Esophagus muscularis mucosa (tissue), 4 donors: ENCODE results near the gene CENPP. TPM values are rescaled to one million over a fixed set of nuclear protein-coding genes. Genes with fewer than 3 reads are reported as not detected.

Experiments used
- DNase-seq: peaks from one replicate; pipeline ENCODE4 v3.0.0-alpha.2; 2017; ENCODE audit errors: extremely low spot score
- H3K27ac ChIP-seq, 4 donors: fragments of 200-600 bp; sonication (generic); replicated peaks in 1 of 4; 1 replicate in 3 of 4; 2 replicates in 1 of 4; pipeline ENCODE4 v1.5.1; 2016 to 2019; ENCODE audit warnings: mild to moderate bottlenecking in 1 of 4
- H3K27me3 ChIP-seq, 4 donors: fragments of 200-600 bp; sonication (generic); one replicate each; pipeline versions ENCODE4 v1.5.1 to v1.6.0; 2016 to 2019
- H3K36me3 ChIP-seq, 4 donors: fragments of 200-600 bp; sonication (generic); one replicate each; pipeline ENCODE4 v1.5.1; 2016 to 2019
- H3K4me1 ChIP-seq, 4 donors: fragments of 200-600 bp; sonication (generic); one replicate each; pipeline ENCODE4 v1.5.1; 2016 to 2019
- H3K4me3 ChIP-seq, 4 donors: fragments of 200-600 bp; sonication (generic); 1 replicate in 2 of 4; 2 replicates in 2 of 4; pipeline ENCODE4 v1.5.1; 2016 to 2019; ENCODE audit warnings: mild to moderate bottlenecking in 4 of 4, moderate library complexity in 1 of 4
- H3K9me3 ChIP-seq, 4 donors: fragments of 200-600 bp; sonication (generic); 1 replicate in 3 of 4; 2 replicates in 1 of 4; pipeline ENCODE4 v1.5.1; 2016 to 2019
- CTCF ChIP-seq, 3 experiments: fragments of 200-600 bp in 2 of 3; fragments of 450-650 bp in 1 of 3; sonication (generic) in 2 of 3; IDR thresholded peaks; one replicate each; pipeline ENCODE4 v1.5.1; 2017 to 2019; ENCODE audit warnings: antibody characterized with exemption in 3 of 3, mild to moderate bottlenecking in 2 of 3, moderate library complexity in 1 of 3
- EP300 ChIP-seq: sonication (generic); formaldehyde crosslinking; IDR thresholded peaks from one replicate; pipeline ENCODE4 v1.6.1; 2017; ENCODE audit warnings: antibody characterized with exemption
- POLR2A ChIP-seq: fragments of 450-650 bp; IDR thresholded peaks from one replicate; pipeline ENCODE4 v1.6.1; 2017; ENCODE audit warnings: antibody characterized with exemption, moderate library complexity, mild to moderate bottlenecking, low read depth
- POLR2AphosphoS5 ChIP-seq, 2 donors: sonication (generic); formaldehyde crosslinking; IDR thresholded peaks; one replicate each; pipeline ENCODE4 v1.6.1; 2017; ENCODE audit warnings: antibody characterized with exemption in 2 of 2
- WGBS: methylation state at CpG from one replicate; pipeline ENCODE4 v1.1.5; 2018; 5-methylcytosine and 5-hydroxymethylcytosine counted together
- intact Hi-C: fragments of 100-400 bp; cut with DNase I; formaldehyde crosslinking; loops from one replicate; pipeline ENCODE4 v1.15.1; 2023
- total RNA-seq, 4 donors: library from RNA; depleted of rRNA; stranded (reverse); fragments of >200 nt; gene quantifications; one replicate each; pipeline versions ENCODE4 v1.1.0 to v1.2.1, GENCODE V29; 2016

Gene CENPP
- total RNA-seq, 4 donors from 2014 or later, result 1.0 to 5.8 (median 2.0) TPM

GRCh38 chr9:92380603-92381002 lies 54.9 kb downstream of the CENPP start:
- 93% methylated on average over 2 of the region's 2 CpGs for WGBS
- no peak overlapping the region for H3K27ac ChIP-seq
- intact Hi-C loops, result no loop called here
- no peaks in the 10 kb centered on the region for H3K36me3 ChIP-seq
- no peaks in the 10 kb centered on the region for H3K9me3 ChIP-seq
- no peak overlapping the region for H3K4me3 ChIP-seq
- no peak for DNase-seq
- H3K4me1 ChIP-seq, result peaks cover 0 to 16% (median 11%) of the 10 kb centered on the region in 4 donors
- H3K27me3 ChIP-seq, result no peaks in the 10 kb centered on the region
- TF ChIP-seq CTCF (IDR thresholded peaks at IDR 0.05) (no peak), POLR2AphosphoS5 (IDR thresholded peaks at IDR 0.05) (no peak), EP300 (no peak), POLR2A (no peak)

- H3K4me3 ChIP-seq, result no peak overlapping the region
- TF ChIP-seq POLR2AphosphoS5 (IDR thresholded peaks at IDR 0.05) (no peak), POLR2A (no peak)
- DNase-seq, result no peak
- no peaks in the 10 kb centered on the region for H3K36me3 ChIP-seq
- WGBS, result 91% methylated on average over 2 of the region's 2 CpGs
- no peaks in the 10 kb centered on the region for H3K9me3 ChIP-seq
- intact Hi-C loops, result no loop called here
- no peak overlapping the region for H3K27ac ChIP-seq
- no peaks in the 10 kb centered on the region for H3K27me3 ChIP-seq
- peaks cover 0 to 16% (median 11%) of the 10 kb centered on the region in 4 donors for H3K4me1 ChIP-seq
Observed at GRCh38 chr9:92381775-92382174, 56.0 kb downstream of the CENPP start.

DNA sequence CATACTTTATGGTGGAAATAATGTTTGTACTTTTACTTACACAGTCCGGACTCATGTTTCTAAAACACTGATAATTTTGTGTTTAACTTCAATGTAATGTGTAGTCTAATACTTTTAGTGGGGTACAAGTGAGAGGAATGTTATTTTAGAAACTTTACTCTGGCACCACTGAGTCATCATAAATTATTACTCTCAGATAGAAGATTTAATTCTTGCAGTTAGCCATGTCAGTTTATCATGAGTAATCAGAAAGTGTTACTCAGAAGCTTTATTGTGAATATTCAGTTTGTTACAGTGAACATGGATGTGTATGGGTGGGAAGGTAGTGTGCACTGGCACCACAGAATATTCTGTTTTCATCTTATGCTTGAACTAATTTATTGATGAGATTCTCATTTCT lies 58.6 kb downstream of the CENPP start:
- intact Hi-C loops, result no loop called here
- H3K4me3 ChIP-seq, result no peak overlapping the region
- H3K36me3 ChIP-seq, result peaks cover 0 to 5% (median 0%) of the 10 kb centered on the region in 4 donors
- TF ChIP-seq POLR2A (no peak), POLR2AphosphoS5 (IDR thresholded peaks at IDR 0.05) (no peak), EP300 (no peak), CTCF (IDR thresholded peaks at IDR 0.05) (no peak)
- no peaks in the 10 kb centered on the region for H3K27me3 ChIP-seq
- no peaks in the 10 kb centered on the region for H3K9me3 ChIP-seq
- 52% methylated on average over 1 of the region's 1 CpG for WGBS
- peaks cover 0 to 16% (median 11%) of the 10 kb centered on the region in 4 donors for H3K4me1 ChIP-seq
- peak overlapping the region in 3 of 4 donors; percentile 23 to 50 (median 33) for H3K27ac ChIP-seq
- DNase-seq, result no peak

- no peak for TF ChIP-seq POLR2AphosphoS5 (IDR thresholded peaks at IDR 0.05)
- no peak for TF ChIP-seq POLR2A
- TF ChIP-seq EP300, result no peak
- TF ChIP-seq CTCF (IDR thresholded peaks at IDR 0.05), result no peak
- Histone ChIP-seq H3K27ac (peak overlapping the region in 3 of 4 donors; percentile 23 to 50 (median 33)), H3K27me3 (no peaks in the 10 kb centered on the region), H3K4me1 (peaks cover 0 to 16% (median 11%) of the 10 kb centered on the region in 4 donors), H3K4me3 (no peak overlapping the region), H3K9me3 (no peaks in the 10 kb centered on the region), H3K36me3 (peaks cover 0 to 5% (median 0%) of the 10 kb centered on the region in 4 donors)
- DNase-seq, result no peak
- WGBS, result 43% methylated on average over 3 of the region's 3 CpGs
- intact Hi-C loops, result no loop called here
Observed at GRCh38 chr9:92385001-92385400, 59.2 kb downstream of the CENPP start.

DNA sequence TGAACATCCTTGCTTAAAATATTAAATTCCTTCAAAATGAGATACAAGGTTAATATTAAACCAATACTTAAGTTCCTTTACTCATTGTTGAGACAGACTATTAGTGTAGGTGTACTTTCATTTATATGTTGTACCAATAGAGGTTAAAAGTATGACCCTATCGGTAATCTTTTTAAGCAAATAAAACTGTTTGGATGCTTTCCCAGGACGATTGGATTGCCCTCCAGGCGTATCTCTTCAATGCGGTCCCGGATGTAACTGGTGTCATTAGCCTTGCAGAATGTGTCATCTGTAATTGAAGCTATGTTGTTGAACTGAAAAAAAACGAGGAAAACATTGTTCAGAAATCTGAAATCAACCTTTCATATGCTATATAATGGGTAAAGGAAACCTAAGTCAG lies 59.7 kb downstream of the CENPP start:
- 69% methylated on average over 6 of the region's 6 CpGs for WGBS
- intact Hi-C loops, result no loop called here

GRCh38 chr9:92385953-92386352 lies 60.2 kb downstream of the CENPP start:
- 79% methylated on average over 4 of the region's 4 CpGs for WGBS
- Histone ChIP-seq H3K4me3 (no peak overlapping the region), H3K4me1 (peaks cover 0 to 16% (median 11%) of the 10 kb centered on the region in 4 donors), H3K27me3 (no peaks in the 10 kb centered on the region), H3K36me3 (peaks cover 0 to 5% (median 0%) of the 10 kb centered on the region in 4 donors), H3K9me3 (no peaks in the 10 kb centered on the region), H3K27ac (peak overlapping the region in 2 of 4 donors; percentile 5 to 33)
- intact Hi-C loops, result no loop called here
- no peak for DNase-seq
- TF ChIP-seq EP300, result no peak
- no peak for TF ChIP-seq CTCF (IDR thresholded peaks at IDR 0.05)
- no peak for TF ChIP-seq POLR2A
- TF ChIP-seq POLR2AphosphoS5 (IDR thresholded peaks at IDR 0.05), result no peak

More for the DNA sequence above, 59.7 kb downstream of the CENPP start:
- H3K4me3 ChIP-seq, result no peak overlapping the region
- H3K27ac ChIP-seq, result peak overlapping the region in 3 of 4 donors; percentile 5 to 50 (median 33)
- H3K4me1 ChIP-seq, result peaks cover 0 to 16% (median 11%) of the 10 kb centered on the region in 4 donors
- H3K36me3 ChIP-seq, result peaks cover 0 to 5% (median 0%) of the 10 kb centered on the region in 4 donors
- DNase-seq, result no peak
- TF ChIP-seq POLR2AphosphoS5 (IDR thresholded peaks at IDR 0.05) (no peak), EP300 (no peak)
- no peaks in the 10 kb centered on the region for H3K9me3 ChIP-seq
- no peaks in the 10 kb centered on the region for H3K27me3 ChIP-seq
